GM18526 (cell line): Measurements from ENCODE around the gene CBX8.

Experiments
- POLR2A ChIP-seq: IDR thresholded peaks from 3 replicates; pipeline ENCODE4 v1.6.1; 2011; ENCODE audit not compliant: insufficient read length; ENCODE audit errors: extremely low read depth

The CBX8 gene

DNA sequence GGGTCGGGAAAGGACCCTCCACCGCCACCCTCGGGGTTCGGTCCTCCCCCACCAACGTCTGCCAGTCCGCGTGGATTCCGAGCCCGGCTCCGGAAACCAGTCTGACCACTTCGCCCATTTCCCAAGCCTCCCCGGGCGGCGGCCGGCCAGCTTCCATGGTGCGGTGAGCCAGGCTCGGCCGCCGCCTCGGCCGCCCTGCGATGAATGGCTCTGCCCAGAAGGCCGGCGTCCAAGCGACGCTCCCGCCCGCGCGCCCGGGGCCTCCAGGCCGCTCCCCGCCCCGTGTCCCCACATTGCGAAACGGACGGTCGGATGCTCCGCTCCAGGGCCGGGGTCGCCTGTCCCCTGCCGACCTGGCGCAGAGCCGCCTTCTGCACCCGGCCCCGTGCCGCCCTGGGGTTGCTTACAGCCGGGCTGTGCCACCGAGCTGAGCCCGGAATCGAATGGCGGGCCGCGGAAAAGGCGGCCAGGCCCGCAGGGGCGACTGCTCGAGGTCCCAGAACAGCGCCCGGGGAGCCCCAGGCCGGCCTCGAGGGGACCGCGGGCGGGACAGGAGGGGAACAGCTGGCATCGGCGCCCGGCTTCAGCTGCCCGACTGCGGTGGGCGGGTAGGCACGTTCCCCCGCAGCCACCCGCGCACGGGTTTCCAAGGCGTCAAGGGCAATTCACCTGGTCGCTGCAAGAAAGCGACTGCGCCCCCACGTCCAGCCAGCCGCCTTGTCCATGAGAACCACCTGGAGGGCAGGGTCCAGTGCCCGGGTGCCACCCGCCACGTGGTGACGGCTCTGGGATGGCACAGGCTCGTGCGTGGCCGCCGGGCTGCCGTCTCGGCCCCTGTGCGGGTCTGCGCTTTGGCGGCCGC, 18.3 kb upstream of the CBX8 start:
- TF ChIP-seq POLR2A, result no peak

DNA sequence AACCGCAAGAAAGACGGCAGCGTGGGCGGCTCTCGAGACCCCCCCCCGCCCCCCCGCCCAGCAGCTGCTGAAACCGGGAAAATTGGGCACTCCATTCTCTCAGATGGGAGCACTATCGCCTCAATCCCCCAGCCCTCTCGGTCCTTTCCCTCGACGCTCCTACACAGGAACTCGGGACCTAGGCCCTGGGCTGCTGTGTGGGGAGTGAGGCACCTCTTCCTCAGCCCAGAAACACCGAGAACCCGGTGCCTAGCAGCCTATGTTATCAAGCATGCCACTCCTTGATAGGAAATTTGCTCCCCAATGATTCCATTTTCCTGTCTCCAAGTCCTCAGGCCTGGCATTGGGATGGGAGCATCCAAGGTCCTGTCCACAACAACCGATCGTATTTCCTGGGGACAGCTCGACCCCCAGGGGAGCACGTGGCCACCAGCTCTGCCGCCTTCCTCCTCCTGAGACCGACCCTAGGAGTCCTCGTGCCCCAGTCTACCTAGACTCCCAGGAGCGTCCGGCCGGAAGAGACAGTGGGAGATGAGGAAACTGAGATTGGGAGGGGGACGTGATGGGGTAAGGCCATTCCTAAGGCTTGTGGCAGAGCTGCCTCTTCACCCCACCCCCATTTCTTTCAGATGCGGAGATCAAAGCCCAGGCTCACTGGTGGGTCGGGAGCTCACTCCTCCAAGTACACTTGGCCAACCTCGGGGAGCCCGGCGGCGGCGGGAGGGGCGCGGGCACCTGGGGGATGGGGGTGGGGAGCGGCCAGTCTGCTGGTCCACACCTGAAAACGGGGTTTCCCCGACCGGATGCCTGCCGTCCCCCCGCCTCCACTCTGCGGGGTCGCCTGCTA, 17.5 kb upstream of the CBX8 start:
- TF ChIP-seq POLR2A, result no peak

DNA sequence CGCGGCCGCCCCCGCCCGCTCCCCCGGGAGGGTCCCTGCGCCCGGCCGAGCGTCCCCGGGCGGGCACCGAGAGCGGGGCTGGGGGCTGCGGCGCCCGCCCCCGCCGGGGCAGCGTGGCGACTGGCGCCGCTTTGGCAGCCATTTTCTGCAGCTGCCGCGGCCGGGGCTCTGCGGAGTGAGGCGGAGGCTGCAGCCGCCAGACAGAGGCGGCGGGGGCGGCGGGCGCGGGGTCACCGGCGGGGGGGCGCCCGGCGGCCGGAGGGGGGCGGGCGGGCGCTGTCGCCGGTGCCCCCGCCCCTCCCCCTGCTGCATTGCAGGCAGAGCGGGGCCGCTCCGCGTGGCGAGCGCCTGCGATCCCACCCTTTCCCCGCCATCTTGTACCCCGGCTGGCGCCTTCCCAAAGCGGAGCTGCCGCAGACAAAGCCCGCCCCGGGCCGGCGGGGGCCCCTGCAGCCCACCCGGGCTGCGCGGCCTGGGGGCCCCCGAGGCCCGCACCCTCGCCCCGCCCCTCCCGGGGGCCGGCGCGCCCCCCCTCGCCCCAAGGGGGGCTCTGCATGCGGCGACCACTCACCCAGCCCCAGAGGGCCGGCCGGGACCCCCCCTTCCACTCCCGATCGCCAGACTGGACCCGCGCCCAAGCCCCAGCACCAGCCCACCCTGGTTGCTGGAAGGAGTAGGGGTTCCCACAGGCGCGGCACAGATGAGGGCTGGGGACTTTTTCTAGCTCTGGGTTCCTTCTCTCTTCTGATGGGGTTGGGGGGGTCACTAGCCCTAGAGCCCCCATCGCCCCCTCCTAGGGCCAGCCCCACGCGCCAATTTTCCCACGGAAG, 16.6 kb upstream of the CBX8 start:
- no peak for TF ChIP-seq POLR2A

DNA sequence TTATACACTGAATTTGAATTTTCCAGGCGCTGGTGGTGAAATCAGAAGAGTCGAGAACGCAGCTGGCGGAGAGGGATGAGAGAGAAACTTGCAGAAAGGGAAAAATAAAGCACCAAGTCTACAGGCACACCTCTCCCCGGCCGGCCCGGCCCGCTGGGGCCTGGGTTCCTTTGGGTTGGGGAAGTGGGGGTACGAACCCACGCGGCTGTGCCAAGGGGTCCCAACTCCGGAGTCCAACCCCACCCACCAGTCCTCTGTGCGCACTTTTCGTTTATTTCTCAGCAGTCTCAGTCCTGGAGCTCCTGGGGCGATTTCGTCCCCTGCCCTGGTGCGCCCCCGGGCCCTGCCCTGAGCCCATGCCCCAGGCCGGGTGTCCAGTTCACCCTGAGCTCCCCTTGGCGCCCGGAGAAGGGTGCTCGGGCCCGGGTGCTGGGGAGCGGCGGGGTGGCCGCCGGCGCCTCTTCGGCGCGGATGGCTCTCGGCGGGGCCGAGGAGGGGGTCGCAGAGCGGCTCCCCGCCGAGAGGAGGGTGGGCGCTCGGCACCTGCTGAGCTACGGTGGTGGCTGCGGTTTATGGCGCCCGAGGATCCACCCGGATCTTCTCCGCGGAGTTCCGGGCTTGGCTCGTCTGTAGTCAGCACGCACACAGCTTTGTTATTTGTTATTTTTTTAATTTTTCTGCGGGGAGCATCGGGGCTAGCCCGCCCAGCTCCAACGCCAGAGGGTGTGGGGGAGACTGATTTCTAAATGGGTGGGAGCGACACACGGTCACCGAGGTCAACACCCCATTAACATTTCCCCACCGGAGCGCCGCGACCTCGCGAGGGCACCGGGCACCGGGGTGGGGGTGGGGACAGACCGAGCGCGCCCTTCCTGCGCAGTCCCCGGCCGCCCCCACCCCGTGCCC, 15.7 kb upstream of the CBX8 start:
- no peak for TF ChIP-seq POLR2A

DNA sequence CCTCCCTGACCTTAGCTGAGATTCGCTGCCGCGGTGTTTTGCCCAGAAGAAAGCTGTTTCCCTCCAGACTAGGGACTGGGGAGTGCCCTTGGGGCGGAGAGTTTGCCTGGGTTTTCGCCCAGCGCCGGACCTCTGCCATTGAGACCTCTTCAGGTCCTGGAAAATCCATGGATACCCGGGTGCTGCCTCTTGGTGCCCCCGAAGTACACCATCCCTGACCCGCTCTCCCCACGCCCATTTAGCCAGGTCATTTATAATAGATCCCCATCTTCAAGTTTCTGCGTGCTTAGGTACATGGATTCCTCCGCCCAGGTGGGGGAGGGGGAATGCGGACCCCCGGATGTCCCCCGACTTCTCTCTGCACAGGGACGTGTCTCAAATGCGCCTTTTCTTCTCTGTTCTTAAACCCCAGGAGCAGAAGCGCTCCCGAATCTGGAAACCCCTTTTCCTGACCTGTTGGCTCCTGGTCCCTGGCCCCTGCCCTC, 15.0 kb upstream of the CBX8 start:
- no peak for TF ChIP-seq POLR2A

DNA sequence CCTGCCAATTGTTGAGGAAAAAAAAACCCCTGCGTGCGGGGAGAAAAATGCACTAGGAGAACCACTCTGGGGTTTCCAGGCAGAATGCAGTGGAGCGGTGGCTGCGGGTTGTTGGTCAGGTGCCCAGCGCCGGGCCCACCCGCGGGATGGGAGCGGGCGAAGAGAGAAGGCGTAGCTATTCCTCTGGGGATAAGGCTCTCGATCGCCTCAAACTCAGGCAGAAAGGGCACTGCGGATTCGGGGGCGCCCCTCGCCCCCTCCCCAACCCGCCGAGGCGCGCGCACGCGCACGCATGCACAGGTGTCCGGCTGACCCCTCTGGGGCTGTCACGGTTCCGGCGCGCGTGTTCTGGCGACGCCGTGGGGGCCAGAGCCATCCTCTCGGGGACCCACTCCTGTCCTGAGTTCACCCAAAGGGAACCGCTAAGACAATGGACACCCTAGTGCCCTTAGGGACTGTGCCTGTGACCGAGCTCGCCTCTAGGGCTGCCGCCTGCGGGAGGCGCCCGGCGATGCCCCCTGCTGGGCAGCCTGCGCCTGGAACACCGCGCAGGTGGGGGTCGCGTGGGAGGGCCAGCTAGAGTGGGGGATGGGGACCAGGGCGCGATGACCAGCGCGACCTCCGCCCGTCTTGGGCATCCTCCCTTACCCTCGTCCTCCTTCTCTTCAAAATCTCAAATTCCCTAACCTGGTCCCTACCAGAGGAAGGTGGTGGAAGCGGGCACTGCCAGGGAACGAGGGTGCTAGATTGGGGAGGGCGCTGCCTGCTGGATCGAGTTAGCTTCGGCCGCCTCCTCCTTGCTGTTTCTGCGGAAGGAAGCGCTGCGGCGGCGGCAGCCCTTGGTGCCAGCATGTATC, 14.4 kb upstream of the CBX8 start:
- TF ChIP-seq POLR2A, result no peak

DNA sequence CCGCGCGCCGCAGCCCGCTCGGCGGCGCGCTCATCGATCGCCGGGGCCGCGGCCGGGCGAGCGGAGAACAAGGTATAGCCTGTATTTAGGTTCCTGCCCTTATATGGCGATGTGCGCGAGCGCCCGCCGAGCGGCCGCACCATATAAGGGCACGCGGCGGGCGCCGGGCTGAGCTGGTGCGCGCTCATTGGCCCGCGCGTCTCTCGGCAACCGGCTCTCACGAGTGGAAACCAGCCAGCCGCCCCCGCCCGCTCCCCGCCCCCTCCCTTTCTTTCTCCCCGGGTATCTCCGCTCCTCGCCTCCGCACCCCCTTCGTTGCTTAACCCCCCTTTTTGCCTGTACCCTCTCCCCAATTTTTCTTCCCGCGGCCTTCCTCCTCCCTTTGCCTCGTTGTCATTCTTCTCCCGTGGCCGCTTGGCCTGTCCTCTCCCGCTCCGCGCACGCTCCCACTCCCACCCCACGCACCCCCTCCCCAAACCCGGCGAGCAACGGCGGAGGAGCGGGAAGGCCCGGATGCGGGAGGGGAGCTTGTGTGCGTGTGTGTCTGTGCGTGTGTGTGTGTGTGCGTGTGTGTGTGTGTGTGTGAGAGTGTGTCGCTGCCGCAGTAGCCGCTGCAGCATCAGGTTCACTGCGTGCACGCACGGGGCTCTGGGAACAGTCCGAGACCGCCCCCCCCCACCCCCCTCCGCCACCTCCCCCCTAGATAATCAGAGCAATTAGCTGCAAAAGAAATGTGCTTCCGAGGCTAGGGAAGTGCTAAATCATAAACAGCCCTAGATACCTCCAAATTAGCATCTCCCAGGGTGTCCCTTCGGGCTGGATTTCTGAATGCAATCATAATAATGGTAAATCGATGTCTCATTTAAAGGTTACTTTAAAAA, 13.5 kb upstream of the CBX8 start:
- TF ChIP-seq POLR2A, result no peak

DNA sequence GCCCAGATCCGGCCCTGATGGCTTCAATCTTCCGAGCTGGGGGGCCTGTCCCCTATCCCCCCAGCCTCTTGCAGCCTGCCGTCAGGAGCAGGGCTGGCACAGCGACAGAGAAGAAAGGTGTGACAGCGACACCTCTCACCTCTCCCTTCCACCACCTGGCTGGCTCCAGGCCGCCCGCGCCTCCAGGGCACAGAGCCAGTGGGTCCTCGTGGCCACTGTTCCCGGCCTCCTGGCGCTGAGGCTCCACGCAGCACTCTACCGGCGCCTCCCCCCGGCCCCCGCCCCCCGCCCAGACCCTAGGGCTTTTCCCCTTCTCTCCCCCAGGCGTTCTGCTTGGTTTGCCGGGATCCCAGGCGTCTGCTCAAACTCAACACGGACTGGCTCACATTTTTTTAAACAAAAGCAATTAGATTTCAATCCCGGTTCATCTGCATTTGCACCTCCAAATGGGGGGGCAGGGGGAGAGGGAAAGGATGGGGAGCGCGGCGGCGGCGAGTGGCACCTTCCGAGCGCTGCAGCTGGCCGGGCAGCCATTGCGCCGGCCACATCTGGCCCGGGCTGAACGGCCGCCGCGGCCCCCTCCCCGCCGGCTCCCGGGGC, 12.8 kb upstream of the CBX8 start:
- no peak for TF ChIP-seq POLR2A

DNA sequence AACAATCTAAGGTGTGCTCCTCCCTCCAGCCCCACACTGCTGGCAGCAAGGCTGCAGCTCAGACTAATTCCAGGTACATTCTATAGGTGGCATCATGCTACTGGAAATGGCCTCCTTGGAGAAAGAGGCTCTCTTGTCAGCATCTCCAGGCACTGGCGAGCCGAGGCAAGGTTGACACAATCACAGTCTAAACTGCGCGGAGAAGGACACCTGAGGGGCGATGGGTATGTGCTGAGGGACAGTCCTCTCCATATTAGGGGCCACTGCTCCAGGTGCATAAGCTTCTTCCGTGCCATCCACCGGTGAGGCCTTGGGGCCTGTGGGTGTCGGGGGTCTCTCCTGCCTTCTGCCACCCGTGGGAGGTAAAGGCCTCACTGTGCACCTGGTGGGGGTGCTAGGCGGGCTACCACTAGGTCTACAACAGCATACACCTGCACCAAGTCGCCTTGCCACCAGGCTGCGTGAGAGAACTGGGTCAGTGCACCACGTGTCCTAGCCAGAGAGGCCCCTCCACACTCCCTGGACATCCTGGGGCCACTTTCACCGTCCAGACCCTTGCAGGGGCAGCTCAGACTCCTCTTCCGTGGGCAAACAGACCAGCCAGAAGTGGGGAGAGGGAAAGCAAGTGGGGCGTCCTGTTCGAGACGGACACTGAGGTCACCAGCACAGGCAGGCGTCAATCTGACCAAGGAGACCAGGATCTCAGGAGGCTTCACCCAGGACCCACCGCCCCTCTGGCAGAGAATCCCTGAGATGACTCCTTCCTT, 12.1 kb upstream of the CBX8 start:
- TF ChIP-seq POLR2A, result no peak

DNA sequence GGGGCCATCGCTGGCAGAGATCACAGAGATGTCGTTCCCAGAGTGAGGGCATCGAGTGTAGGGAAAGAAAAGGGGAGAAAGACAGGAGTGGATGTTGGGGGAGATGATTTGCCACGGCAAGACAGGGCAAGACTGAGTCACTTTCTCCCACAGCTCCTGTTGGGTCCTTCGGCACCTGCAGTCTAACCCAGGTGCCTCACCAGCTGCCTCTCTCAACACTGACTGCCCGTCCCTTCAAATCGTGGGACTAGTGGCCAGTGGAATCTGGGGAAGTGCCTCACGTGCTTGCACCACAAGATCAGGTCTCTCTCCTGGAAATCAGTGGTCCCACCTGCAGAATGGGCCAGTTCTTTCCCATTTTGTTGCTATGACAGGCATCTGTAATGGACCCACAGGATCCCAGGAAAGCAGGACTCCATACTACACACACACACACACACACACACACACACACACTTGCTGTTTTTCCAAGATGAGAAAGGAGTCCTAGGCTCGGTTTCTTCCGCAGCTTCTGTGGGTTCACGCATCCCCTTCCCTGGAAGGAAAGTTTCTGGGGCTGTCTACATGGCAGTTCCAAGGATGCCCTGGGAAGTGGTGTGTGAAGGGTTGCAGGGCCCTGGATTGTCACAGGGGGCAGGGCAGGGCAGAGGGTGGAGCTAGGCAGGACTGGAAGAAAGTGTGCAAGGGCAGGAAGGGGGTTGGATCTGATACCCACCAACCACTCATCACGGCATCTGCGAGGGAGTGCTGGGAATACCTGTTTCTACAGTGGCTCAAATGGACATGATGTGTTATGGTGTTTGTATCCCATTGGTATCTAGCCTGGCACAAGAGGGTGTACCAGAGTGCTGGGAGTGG, 10.2 kb upstream of the CBX8 start:
- no peak for TF ChIP-seq POLR2A

DNA sequence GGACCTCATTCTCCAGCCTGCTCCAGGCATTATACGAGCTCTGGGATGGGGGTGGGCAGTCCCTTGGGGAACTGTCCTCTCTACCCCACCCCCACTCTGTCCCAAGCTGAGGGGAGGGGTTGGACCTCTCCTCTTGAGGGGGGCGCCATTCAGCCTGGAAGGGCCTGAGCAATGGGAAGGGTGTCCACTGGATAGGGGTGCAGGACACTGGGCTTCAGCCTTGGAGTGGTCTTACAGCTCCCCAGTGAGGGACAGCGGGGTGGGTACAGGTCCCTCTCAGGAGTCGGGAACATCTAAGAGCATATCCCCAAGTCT, 9.5 kb upstream of the CBX8 start:
- no peak for TF ChIP-seq POLR2A
